NCI-H146 treated with DMSO at 0.1 percent for 48 hours (cell line): ENCODE results near the gene BMPR1A.
"Not testable (repeated sequence)": the region's sequence is repeated elsewhere in the genome, so short reads cannot be mapped to it uniquely, and the experiment has no call there.

Source experiments
- DNase-seq: peaks from one replicate; lab custom pipeline; 2025; ENCODE audit not compliant: unreplicated experiment; lab: John Stamatoyannopoulos, UW

BMPR1A gene

GRCh38 chr10:86963341-86963919, 207.0 kb downstream of the BMPR1A start:
- no peak for DNase-seq

- DNase-seq, result no peak
Measured at GRCh38 chr10:86964061-86964846, 207.8 kb downstream of the BMPR1A start.

DNA sequence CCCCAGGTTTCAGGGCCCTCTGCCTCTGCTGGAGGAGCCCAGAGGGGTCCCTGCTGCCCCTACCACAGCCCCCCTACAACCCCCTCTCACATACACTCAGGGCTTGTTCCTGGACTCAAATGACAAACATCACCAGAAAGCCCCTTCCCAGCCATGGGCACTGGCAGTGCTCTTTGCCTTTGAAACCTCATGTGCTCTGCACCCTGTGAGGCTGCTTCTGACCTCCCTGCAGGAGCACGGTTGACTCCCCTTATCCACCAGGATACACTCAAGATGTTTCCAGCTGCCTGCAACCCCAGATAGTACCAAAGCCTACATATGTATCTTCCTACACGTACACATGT, 208.4 kb downstream of the BMPR1A start:
- no peak for DNase-seq

- DNase-seq, result no peak
Measured at GRCh38 chr10:86965986-86966654, 209.7 kb downstream of the BMPR1A start.

GRCh38 chr10:86967481-86967941, 211.1 kb downstream of the BMPR1A start:
- DNase-seq, result no peak

- DNase-seq, result peak; percentile 28
Measured at GRCh38 chr10:86968271-86968993, 212.0 kb downstream of the BMPR1A start, which contains the start of gene ADIRF. ADIRF (plus strand) TSS chr10:86968482; CDS start chr10:86968545, 63 bp downstream.

GRCh38 chr10:86968994-86969355, 212.6 kb downstream of the BMPR1A start:
- DNase-seq, result no peak

DNA sequence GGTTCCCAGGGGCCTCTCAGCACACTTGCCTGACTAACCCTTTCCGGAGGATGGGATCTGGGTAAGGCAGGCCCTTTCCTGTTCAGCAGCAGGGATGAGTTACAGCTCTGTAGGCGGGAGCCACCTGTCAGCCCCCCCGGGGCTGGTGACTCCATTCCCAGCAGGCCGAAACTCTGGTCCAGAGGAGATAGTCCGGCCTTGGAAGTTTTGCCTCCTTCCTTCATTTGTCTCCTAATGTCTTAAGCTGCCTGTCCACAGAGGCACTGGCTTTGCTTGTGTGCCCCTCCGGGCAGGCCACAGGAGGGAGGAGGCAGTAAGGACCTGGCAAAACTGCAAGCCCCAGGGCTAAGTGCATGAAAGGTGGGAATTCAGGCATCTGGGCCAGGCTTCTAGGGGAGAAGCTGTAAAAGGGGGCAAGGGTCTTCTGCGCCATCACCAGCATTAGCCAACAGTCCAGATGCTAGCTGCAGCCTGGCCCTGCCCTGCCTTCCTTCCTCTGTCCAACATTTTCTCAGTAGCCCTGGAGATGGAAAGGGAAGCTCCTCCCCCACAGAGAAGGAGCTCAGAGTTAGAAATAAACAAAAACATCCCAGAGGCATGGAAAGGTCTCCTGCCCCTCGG, 213.1 kb downstream of the BMPR1A start:
- peak; percentile 17 for DNase-seq

GRCh38 chr10:86970162-86970981, 214.0 kb downstream of the BMPR1A start:
- DNase-seq, result peak; percentile 67

DNA sequence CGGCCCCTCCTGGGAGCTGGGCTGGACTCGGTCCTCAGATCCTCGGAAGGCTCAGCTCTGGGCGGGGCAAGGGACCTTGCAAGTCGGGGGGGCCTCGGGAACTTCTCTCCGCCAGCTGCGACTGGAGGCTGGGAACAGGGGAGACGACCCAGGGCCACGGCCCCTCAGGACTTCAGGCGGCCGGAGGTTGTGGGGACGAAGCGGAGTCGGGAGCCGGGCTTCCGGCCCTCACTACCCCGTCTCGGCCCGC, 214.5 kb downstream of the BMPR1A start:
- no peak for DNase-seq

DNA sequence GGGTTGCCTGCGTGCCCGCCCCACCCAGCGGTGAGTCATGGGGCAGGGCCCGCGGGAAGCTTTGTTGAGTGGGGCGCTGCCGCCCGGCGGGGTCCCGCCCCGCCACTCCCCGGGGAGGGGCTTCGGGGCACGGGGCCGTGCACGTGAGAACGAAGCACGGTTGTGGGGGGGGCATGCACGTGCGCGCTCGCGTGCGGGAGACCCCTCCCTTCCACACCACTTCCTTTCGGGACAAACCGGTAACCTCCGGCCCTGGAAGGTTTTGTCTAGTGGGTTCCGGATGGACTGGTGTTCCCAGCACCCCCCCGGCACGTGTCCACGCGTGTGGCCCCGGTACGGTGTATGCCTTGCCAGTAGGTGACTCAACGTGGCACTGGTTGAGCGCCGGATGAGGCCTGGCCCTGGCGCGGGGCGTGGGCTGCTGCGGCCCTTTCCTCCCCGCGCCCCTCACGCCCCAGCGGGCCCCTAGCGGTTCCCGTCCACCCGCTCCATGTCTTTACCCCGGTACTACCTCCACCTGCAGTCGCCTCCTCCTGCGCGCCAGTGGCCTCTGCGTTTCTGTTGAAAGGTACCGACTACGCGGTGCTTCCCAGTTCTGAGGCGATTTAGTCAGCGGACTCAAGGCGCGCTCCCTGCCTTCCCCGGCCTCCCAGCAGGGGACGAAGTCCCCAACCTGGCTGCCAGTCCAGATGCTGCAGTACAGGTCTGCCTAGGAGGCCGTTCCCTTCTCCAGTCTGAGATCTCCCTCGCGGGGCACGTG, 215.0 kb downstream of the BMPR1A start:
- DNase-seq, result peak; percentile 87

DNA sequence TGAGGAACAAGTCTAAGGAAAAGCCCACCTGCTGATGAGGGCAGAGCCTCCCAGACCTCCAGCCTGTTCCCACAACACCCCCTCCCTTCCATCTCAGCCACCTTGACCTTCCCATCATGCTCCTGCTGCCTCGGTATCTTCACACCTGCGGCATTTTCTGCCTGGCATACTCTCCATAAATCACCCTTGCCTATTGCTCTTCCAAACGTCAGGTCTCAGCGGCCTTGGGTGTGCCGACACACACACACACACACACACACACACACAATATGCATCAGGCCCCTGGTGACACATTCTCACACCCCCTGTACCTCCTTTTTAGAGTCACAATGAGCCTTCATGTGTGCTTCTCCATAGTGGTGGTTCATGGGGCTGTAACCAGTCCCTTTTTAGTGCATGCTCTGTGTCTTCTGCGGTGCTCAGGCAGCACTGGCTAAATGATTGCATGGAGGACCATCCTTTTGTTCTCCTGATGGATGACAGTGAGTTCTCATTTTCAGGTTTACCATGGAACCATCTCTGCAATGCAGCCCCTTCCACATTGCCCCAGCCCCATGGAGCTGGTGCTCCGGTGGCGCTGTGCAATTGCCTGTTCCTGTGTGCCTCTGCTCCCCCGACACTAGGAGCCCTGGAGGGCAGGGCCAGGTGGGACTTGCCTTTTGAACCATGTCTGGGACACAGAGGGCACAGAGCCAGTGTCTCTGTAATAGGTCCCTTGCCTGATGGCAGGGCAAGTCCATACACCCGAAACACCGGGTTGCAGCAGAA, 216.4 kb downstream of the BMPR1A start:
- DNase-seq, result no peak

DNA sequence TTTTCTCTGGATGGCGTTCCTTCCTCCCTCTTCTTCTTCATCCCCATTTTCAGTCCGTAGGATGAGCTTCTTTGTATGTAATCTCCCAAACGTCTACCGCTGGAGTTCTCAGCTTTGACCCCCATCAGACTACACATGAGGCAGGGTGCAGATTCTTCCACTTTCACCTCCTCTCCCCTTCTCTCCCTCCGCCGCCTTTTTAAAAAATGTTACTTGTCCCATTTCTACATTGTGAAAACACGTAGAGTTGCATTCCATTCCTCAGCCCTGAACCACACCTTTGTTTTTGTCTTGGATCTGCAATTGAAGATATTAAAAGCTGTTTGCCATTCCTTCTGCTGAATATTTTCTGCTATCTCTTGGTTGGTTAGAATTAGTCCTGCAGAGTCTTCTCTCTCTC, 218.1 kb downstream of the BMPR1A start:
- no peak for DNase-seq

- no peak for DNase-seq
Measured at GRCh38 chr10:86976362-86977056, 220.1 kb downstream of the BMPR1A start.

DNA sequence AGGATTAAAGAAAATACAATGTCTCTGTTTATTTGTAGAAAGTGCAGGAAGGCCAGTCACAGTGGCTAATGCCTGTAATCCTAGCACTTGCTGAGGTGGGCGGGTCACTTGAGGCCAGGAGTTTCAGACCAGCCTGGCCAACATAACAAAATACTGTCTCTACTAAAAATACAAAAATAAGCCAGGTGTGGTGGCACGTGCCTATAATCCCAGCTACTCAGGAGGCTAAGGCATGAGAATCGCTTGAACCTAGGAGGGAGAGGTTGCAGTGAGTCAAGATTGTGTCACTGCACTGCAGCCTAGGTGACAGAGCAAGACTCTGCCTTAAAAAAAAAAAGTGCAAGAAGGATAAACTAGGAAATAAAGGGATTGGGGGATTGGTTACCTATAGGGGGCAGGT, 222.0 kb downstream of the BMPR1A start:
- DNase-seq, result not testable (repeated sequence)

- no peak for DNase-seq
Measured at GRCh38 chr10:86979296-86979818, 222.9 kb downstream of the BMPR1A start.

DNA sequence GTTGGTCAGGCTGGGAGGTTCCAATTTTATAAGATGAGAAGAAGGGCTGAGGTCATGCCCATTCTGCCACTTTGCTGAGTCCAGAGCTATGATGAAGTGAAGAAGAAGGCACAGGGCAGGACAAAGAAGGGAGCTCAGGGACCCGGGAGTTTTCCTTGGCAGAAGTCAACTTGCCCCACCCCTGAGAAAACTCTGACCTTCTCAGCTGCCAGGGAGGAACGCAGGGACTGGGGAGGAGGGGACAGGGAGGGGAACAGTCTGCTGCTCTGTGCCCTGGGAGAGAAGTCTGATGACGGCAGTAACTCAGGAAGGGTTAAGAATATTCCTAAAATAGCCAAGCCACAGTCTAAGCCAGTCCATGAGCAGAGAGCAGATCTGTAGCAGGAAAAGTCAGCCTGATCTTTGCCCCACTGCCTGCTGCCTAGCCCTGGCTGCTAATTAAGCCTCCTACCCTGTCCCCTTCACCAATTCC, 223.6 kb downstream of the BMPR1A start:
- DNase-seq, result no peak

DNA sequence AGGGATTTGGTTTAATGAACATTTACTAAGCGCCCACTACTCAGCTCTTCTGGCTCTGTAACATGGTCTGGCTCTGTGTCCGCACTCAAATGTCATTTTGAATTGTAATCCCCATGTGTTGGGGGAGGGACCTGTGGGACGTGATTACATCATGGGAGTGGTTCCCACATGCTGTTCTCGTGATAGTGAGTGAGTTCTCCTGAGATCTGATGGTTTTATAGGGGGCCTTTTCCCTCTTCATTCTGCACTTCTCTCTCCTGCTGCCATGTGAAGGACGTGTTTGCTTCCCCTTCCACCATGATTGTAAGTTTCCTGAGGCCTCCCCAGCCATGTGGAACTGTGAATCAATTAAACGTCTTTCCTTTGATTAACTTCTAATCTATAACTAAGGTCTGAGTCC, 224.6 kb downstream of the BMPR1A start:
- DNase-seq, result not testable (repeated sequence)
